ENCODE results near the gene ARSG.
"Not testable (repeated sequence)": the region's sequence is repeated elsewhere in the genome, so short reads cannot be mapped to it uniquely, and the experiment has no call there.

Gene ARSG

DNA sequence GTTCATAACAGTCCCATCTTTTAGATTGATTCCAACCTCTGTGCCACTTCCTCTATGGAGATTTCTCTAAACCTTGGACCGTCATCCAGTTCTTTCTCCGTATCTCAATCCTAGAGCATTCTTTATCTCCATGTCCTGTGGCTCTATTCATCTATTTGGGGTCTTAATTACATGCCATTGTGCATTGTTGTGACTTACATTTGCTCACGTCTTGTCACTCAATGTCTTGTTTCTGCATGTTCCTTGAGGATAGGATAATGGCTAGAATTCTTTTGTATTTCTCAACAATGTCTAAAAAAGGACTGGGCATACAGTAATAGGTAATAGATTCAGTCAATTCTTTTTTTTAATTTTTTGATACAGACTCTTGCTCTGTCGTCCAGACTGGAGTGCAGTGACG is 50.2 kb downstream of the ARSG start:
- DNase-seq: no peak

GRCh38 chr17:68343976-68344375 is 52.7 kb downstream of the ARSG start:
- no peak for DNase-seq

DNA sequence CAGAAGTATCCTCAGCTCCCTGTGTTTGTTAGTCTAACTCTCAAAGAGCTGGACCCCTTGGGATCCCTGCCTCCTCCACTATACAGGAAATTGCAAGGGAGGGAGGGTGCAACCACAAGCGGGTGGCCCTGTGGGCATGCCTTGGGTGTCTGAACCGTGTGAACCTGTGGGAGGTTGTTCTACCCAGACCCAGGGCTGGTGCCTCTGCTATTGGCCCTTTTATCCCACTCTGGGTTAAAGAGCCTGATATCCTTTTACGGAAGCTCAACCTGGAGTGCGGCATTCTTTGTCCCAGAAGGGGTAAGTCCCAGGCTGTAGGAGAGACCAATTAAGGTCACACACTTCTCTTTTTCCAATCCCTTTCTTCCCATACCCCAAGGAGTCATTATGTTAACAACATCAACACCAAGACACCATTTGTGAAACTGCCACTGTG is 53.4 kb downstream of the ARSG start:
- DNase-seq: no peak

DNA sequence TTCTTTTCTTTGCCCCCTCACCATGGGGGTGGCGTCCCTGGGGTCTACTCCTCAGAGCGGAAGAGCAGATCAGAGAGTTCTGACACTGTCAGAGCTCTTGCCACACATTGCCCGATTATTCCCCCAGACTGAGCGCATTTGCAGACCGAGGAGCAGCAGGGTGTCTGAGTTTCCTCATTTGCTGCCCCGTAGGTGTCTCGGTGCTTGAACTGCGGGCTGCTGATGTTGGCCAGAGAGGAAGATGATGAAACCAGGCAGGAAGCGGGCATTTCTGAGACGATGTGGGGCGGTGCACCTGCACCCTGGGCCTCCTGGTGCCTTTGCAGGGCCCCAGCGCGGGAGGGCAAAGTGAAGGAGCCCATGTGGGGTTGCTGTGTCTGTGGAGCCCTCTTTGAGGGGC is 55.2 kb downstream of the ARSG start:
- no peak for DNase-seq

GRCh38 chr17:68347380-68347779 is 56.1 kb downstream of the ARSG start:
- no peak for DNase-seq

GRCh38 chr17:68349157-68349556 is 57.9 kb downstream of the ARSG start:
- no peak for DNase-seq

DNA sequence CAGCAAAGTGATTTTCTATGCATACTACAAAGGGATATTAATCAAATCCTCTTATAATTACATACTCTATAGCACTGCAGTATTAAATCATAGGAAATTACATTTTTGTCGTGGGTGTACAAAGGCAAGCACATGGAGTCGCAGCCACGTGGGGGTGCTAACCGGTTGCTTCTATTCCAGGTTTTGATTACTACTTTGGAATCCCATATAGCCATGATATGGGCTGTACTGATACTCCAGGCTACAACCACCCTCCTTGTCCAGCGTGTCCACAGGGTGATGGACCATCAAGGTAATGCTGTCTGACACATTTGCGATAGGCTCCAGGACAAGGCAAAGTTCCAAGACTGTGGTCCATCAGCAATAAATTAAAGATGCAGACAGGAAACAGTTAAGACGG is 60.1 kb downstream of the ARSG start:
- no peak for DNase-seq

GRCh38 chr17:68352041-68352440 is 60.7 kb downstream of the ARSG start:
- DNase-seq: no peak

GRCh38 chr17:68352671-68353070 is 61.4 kb downstream of the ARSG start:
- not testable (repeated sequence) for DNase-seq

DNA sequence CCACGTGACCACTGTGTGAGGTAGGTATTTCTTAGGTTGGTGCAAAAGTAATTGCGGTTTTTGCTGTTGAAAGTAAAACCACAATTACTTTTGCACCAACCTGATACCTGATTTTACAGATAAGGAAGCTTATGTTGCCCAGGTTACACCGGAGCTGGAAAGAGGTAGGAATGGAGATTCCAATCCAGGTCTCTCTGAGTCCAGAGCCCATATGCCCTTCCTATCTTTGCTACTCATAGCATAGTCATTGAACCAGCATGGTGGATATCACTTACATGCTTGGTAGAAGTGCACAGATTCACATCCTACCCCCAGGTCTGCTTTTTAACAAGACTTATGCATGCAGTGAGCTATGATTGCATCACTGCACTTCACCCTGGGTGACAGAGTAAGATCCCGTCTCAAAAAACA is 61.8 kb downstream of the ARSG start:
- no peak for DNase-seq

DNA sequence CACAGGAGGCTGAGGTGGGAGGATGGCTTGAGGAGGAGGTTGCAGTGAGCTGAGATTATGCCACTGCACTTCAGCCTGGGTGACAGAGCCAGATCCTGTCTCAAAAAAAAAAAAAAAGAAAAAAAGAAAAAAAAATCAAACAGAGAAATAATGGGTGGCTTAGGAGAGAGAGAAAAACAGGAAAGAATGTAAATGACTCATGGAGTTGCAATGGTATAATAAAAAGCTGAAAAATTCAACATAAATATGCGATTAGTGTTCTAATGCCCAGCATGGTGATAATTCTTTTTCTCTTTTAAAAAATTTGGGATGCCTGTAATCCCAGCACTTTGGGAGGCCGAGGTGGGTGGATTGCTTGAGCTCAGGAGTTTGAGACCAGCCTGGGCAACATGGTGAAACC is 63.0 kb downstream of the ARSG start:
- not testable (repeated sequence) for DNase-seq

DNA sequence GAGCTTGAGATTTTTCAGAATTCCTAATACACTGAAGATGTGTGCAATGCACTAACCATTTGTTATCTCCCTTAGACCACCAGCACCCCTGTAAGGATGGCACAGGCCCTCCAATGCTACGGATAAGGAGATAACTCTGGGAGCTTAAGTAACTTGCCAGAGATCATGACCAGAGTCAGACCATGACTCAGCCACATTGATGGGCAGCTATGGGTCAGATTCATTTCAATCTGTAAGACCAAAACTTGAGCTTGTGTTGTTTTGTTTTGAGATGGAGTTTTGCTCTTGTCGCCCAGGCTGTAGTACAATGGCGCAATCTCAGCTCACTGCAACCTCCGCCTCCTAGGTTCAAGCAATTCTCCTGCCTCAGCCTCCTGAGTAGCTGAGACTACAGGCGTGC is 63.8 kb downstream of the ARSG start:
- DNase-seq: not testable (repeated sequence)

DNA sequence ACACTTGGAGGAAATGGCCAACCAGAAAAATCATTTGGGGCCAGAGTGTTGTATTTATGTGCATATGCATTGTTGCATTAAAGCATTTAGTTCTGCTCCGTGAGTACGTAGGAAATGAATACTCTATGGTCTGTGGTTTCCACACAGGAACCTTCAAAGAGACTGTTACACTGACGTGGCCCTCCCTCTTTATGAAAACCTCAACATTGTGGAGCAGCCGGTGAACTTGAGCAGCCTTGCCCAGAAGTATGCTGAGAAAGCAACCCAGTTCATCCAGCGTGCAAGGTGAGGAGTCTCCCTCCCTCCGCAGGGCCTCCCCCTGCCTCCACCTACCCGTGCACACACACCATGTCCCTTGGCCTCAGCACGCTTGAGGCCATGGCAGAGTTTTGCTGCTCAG is 65.2 kb downstream of the ARSG start:
- no peak for DNase-seq

- no peak for DNase-seq
These were observed 65.7 kb downstream of the ARSG start for GRCh38 chr17:68356949-68357455.

GRCh38 chr17:68357886-68358285 is 66.6 kb downstream of the ARSG start:
- no peak for DNase-seq

DNA sequence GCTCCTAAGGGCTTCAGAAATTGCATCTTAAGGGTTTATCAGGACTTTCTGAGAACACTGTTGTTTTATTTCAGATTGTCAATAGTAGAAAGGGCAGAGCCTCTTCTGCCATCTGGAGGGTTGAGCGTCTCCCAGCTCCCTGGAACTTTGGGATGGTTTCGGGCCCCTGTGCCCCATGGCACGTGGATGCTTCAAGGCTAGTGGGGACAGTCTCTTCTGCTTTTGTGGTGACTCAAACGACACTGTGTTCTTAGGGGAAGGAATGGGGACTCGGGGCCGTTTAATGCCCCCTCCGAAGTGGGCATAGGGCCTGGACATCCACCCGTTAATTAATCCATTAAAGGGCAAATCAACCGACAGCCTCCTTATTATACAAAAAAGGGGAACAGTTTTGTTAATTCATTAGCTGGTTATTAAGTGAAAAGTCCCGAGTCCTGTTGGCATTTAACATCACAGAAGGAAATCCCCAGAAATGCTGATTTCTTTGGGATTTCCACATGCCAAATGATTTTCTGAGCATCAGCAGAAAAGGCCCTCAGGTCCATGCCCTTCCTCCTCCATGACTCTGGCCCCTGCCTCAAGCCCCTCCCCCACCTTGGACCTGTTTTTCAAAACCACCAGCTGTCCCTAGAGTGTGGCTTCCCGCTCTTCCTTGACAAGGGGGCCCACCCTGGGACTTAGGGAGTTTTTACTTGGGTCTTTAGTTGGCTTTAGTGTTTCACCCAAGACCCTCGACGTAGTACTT is 68.7 kb downstream of the ARSG start:
- no peak for DNase-seq

GRCh38 chr17:68365469-68365868 is 74.2 kb downstream of the ARSG start:
- no peak for DNase-seq

- DNase-seq: no peak
These were observed 77.1 kb downstream of the ARSG start for GRCh38 chr17:68368387-68368786.

DNA sequence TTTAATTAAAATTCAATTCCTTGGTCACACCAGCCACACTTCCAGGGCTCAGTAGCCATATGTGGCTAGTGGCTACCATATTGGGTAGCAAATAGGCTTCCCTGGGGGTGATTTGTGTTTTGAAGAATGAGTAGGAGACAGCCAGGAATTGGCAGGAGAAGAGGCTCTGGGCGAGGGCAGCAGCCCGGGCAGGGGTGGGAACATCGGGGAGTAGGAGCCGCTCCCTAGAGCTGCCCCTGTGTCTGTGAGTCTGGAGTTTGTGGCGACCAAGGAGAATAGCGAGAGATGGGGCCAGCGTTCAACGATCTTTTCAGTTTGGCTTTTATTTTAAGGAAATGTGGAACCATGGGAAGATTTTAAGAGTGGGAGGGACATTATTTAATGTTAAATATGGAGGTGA is 84.3 kb downstream of the ARSG start:
- no peak for DNase-seq

DNA sequence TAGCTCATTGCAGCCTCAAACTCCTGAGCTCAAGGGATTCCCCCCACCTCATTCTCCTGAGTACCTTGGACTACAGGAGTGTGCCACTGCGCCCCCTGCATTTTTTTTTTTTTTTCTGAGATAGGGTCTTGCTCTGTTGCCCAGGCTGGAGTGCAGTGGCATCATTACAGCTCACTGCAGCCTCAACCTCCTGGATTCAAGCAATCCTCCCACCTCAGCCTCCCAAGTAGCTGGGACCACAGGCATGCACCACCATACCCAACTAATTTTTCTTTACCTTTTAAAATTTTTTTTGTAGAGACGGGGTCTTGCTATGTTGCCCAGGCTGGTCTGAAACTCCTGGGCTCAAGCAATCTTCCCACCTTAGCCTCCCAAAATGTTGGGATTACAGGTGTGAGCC is 84.9 kb downstream of the ARSG start:
- not testable (repeated sequence) for DNase-seq

- DNase-seq: no peak
These were observed 86.5 kb downstream of the ARSG start for GRCh38 chr17:68377771-68378267.

- DNase-seq: peak; percentile 29
These were observed 87.2 kb downstream of the ARSG start for GRCh38 chr17:68378268-68379176.

DNA sequence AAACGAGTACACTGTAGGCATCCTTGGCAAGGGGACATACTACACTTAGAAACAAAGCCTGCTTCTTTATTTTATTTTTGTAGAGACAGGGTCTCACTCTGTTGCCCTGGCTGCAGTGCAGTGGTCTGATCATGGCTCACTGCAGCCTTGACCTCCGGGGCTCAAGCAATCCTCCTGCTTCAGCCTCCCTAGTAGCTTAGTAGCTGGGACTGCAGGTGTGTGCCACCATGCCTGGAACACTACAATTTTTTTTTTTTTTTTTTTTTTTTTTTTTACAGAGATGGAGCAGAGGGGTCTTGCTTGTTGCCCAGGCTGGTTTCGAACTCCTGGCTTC is 87.8 kb downstream of the ARSG start:
- no peak for DNase-seq

Measured in NCI-H1092 (cell line).